ENCODE data around the gene GINS3. TPM values are rescaled to one million over a fixed set of nuclear protein-coding genes. Genes with fewer than 3 reads are reported as not detected.

The GINS3 gene
- total RNA-seq, 2 donors from 2014 or later = 14.7 to 25.3 TPM

DNA sequence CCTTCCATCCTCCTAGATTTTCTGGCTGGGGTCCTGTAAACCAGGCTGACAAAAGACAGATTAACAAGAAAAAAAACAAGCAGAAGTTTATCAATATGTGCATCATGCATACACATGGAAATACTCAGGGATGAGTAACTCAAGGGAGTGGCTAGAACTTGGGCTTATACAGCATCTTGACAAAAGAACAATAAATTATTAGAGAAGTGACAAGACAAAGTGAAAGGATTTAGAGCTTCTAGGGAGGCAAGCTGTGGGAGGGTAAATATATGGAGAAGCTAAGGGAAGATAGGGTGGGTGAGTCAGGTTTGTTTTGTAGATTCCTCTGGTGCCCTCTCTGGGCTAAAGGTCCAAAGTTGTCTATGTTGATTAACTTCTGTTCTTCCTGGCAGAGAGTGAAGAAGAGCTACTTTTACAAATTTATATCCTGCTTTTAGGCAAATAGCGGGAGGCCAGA, 59.7 kb downstream of the GINS3 start:
- Mint-ChIP-seq H3K36me3 (ENCODE audit: low read depth) (no peaks in the 10 kb centered on the region), H3K27me3 (peaks cover 11% of the 10 kb centered on the region), H3K4me3 (no peak overlapping the region), H3K27ac (no peak overlapping the region), H3K9me3 (no peaks in the 10 kb centered on the region), H3K4me1 (no peaks in the 10 kb centered on the region)
- ATAC-seq (replicated peaks) = no peak

GRCh38 chr16:58452640-58453039, 60.4 kb downstream of the GINS3 start:
- no peak for ATAC-seq (replicated peaks)

DNA sequence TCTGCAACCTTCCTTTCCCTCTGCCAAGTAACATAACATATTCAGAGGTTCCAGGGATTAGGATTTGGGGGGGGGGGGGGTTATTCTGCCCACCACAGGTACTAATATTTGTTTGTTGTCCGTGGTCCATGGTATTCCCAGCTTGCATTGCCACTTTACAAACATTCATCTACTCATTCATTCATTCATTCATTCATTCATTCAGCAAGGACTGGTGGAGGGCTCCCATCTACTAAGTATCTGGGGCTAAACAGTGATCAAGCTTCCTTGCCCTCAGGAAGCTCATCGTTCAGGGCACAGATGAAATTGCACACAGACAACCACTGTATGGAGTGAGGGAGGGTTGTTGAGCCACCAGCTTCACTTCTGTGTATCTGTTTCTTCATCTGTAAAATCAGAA, 61.9 kb downstream of the GINS3 start:
- ATAC-seq (replicated peaks) = no peak
- Mint-ChIP-seq H3K36me3 (ENCODE audit: low read depth) (no peaks in the 10 kb centered on the region), H3K9me3 (no peaks in the 10 kb centered on the region), H3K4me1 (peaks cover 4% of the 10 kb centered on the region), H3K27me3 (peaks cover 14% of the 10 kb centered on the region), H3K4me3 (no peak overlapping the region), H3K27ac (no peak overlapping the region)

More at GRCh38 chr16:58452640-58453039, 60.4 kb downstream of the GINS3 start:
- Mint-ChIP-seq H3K27me3 (peaks cover 11% of the 10 kb centered on the region), H3K36me3 (ENCODE audit: low read depth) (no peaks in the 10 kb centered on the region), H3K4me1 (no peaks in the 10 kb centered on the region), H3K27ac (no peak overlapping the region), H3K9me3 (no peaks in the 10 kb centered on the region), H3K4me3 (no peak overlapping the region)

DNA sequence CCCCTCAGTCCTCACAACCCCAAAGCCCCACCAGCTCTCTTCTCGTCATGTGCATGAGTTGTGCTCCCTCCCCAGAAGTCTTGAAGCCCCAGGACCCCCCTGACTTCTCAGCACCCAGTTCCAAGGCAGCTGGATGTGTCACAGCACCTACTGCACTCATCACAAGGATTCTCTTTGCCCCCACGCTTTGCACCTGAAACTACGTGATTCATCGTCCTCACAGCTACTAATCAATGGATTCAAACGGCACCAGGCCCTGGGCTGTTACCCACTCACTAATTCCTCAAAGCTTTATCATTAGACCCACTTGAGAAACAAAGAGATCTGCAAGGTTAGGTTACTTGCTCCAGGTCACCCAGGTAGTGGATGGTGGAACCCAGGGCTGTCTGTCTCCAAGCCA, 62.6 kb downstream of the GINS3 start:
- no peak overlapping the region for H3K27ac Mint-ChIP-seq
- ATAC-seq (replicated peaks) = no peak
- H3K9me3 Mint-ChIP-seq = no peaks in the 10 kb centered on the region
- H3K4me1 Mint-ChIP-seq = peaks cover 6% of the 10 kb centered on the region
- H3K36me3 Mint-ChIP-seq (ENCODE audit: low read depth) = no peaks in the 10 kb centered on the region
- peaks cover 15% of the 10 kb centered on the region for H3K27me3 Mint-ChIP-seq
- no peak overlapping the region for H3K4me3 Mint-ChIP-seq

Other genes with a start within 250 kb of the GINS3 start
- gene CSNK2A2, start 194.4 kb upstream of the GINS3 start, total RNA-seq = 10 to 100 TPM; 54.0 to 78.7 TPM
- not detected for gene PRSS54, start 97.4 kb upstream of the GINS3 start, total RNA-seq
- gene NDRG4, start 107.7 kb downstream of the GINS3 start, total RNA-seq = 1 to 10 TPM in 1 of 2 donors, under 1 TPM in 1; 0.95 to 7.2 TPM
- 10 to 100 TPM in 1 of 2 donors, 1 to 10 TPM in 1; 8.9 to 16.2 TPM for gene SETD6, start 123.0 kb downstream of the GINS3 start, total RNA-seq
- 100 to 1,000 TPM; 258 to 299 TPM for gene CNOT1, start 237.4 kb downstream of the GINS3 start, total RNA-seq